IgD-negative memory B cell (primary cell): ENCODE measurements around the gene MAPK1. TPM values are rescaled to one million over a fixed set of nuclear protein-coding genes. Genes with fewer than 3 reads are reported as not detected.
"Not testable (repeated sequence)": the region's sequence is repeated elsewhere in the genome, so short reads cannot be mapped to it uniquely, and the experiment has no call there.

Experiments used
- H3K27ac Mint-ChIP-seq, 3 donors: one replicate each; pipeline ENCODE4 v1.8.0; 2020 to 2022; ENCODE audit warnings: mild to moderate bottlenecking in 3 of 3, mixed read lengths in 3 of 3, moderate library complexity in 1 of 3
- H3K27me3 Mint-ChIP-seq: one replicate; pipeline ENCODE4 v1.8.0; 2021; ENCODE audit warnings: mixed read lengths
- H3K36me3 Mint-ChIP-seq: one replicate; pipeline ENCODE4 v1.8.0; 2020; ENCODE audit warnings: mild to moderate bottlenecking, mixed read lengths
- H3K4me1 Mint-ChIP-seq, 3 donors: one replicate each; pipeline ENCODE4 v1.8.0; 2020 to 2022; ENCODE audit warnings: mixed read lengths in 3 of 3, mild to moderate bottlenecking in 1 of 3
- H3K4me3 Mint-ChIP-seq, 4 donors: one replicate each; pipeline ENCODE4 v1.8.0; 2020 to 2022; ENCODE audit warnings: mild to moderate bottlenecking in 4 of 4, mixed read lengths in 4 of 4, moderate library complexity in 3 of 4
- H3K9me3 Mint-ChIP-seq, 3 donors: one replicate each; pipeline ENCODE4 v1.8.0; 2020 to 2021; ENCODE audit warnings: mixed read lengths in 3 of 3, mild to moderate bottlenecking in 1 of 3
- polyA plus RNA-seq: library from polyadenylated mRNA; unstranded; fragments of 300-500 nt; fragmentation: Illumina TruSeq; gene quantifications from one replicate; pipeline ENCODE4 v1.2.3, GENCODE V29; 2021

Gene MAPK1
- polyA plus RNA-seq, 1 donor from 2014 or later = 41.2 TPM

DNA sequence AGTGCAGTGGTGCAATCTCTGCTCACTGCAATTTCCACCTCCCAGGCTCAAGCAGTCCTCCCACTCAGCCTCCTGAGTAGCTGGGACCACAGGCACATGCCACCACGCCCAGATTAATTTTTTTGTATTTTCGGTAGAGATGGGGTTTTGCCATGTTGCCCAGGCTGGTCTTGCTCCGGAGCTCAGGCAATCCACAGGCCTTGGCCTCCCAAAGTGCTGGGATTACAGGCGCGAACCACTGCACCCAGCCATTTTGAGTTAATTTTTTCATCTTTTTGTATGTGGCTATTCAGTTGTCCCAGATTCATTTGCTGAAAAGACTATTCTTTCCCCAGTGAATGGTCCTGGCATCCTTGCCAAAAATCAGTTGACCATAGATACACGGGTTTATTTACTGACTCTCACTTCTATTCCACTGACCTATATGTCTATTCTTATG is 63.6 kb downstream of the MAPK1 start:
- Mint-ChIP-seq H3K27me3 (no peaks in the 10 kb centered on the region), H3K9me3 (no peaks in the 10 kb centered on the region), H3K36me3 (peaks cover 11% of the 10 kb centered on the region), H3K4me1 (peaks cover 5 to 10% (median 7%) of the 10 kb centered on the region in 3 donors), H3K4me3 (no peak overlapping the region), H3K27ac (no peak overlapping the region)

DNA sequence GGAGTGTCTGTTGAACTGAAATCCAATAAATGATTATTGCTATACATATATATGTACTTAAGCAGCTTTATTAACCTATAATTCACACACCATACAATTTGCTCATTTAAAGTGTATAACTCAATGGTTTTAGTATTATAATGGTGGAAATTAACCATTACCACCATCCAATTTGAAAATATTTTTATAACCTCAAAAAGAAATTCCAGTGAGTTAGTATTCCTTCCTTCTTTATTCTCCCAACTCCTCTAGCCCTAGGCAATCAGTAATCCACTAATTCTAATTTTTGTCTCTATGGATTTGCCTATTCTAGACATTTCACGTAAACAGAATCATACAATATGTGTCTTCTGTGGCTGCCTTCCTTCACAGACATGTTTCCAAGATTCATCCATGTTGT is 64.8 kb downstream of the MAPK1 start:
- peaks cover 2 to 6% (median 5%) of the 10 kb centered on the region in 3 donors for H3K4me1 Mint-ChIP-seq
- peak overlapping the region in 1 of 3 donors; percentile 94 for H3K27ac Mint-ChIP-seq
- no peak overlapping the region for H3K4me3 Mint-ChIP-seq
- no peaks in the 10 kb centered on the region for H3K27me3 Mint-ChIP-seq
- H3K36me3 Mint-ChIP-seq = peaks cover 11% of the 10 kb centered on the region
- H3K9me3 Mint-ChIP-seq = no peaks in the 10 kb centered on the region

DNA sequence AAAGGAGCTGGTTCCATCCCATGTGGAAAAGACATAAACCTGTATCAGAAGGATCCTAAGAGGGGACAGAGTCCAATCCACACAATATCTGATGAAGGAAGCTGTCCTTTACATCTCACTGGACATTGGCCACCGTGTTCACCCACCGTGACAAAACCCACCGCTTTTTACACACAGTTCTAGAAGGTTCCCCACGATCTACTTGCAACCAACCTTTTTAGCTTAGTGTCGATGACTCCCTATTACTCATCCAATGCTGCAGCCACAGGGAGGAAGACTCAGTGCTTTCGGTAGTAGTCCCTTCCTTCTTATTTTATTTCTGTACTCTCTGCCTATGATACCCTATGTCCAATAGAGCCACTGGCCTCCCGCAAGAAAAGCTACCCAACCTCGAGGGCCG is 65.4 kb downstream of the MAPK1 start:
- H3K4me3 Mint-ChIP-seq = no peak overlapping the region
- H3K27ac Mint-ChIP-seq = peak overlapping the region in 1 of 3 donors; percentile 94
- H3K4me1 Mint-ChIP-seq = peaks cover 1 to 5% (median 2%) of the 10 kb centered on the region in 3 donors
- H3K27me3 Mint-ChIP-seq = no peaks in the 10 kb centered on the region
- H3K36me3 Mint-ChIP-seq = peaks cover 13% of the 10 kb centered on the region
- no peaks in the 10 kb centered on the region for H3K9me3 Mint-ChIP-seq

DNA sequence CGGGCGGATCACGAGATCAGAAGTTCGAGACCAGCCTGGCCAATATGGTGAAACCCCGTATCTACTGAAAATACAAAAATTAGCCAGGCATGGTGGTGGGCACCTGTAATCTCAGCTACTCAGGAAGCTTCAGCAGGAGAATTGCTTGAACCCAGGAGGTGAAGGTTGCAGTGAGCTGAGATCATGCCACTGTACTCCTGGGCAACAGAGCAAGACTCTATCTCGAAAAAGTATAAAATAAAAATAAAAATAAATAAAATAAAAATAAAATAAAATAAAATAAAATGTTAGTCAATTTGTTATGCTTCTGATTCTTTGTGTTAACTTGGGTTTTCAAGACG is 66.2 kb downstream of the MAPK1 start:
- H3K27me3 Mint-ChIP-seq, H3K4me3 Mint-ChIP-seq, H3K9me3 Mint-ChIP-seq, H3K4me1 Mint-ChIP-seq: not testable (repeated sequence)
- Mint-ChIP-seq H3K36me3 (peaks cover 15% of the 10 kb centered on the region), H3K27ac (peak overlapping the region in 1 of 3 donors; percentile 25)

DNA sequence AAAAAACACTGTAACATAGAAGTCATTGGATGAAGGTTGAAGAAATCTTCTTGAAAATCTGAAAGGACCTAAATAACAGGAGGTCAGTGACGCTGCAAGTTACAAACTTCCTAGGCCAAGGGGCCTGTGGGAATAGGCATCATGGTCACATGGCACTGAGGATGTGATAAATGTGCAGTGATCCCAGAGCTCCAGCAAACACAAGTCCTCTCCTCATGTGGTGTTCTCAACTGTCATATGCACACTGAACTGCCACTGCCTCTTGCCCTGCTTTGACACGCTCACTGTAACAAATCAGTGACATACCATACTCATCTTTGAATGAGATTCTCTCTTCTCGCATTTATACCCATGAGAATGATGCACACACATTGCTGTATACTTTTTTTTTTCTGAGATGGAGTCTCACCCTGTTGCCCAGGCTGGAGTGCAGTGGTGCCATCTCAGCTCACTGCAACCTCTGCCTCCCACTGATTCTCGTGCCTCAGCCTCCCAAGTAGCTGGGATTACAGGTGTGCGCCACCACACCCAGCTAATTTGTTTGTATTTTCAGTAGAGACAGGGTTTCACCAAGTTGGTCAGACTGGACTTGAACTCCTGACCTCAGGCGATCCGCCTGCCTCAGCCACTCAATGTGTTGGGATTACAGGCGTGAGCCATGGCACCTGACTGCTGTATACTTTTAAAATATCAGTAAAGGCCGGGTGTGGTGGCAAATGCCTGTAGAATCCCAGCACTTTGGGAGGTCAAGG is 66.7 kb downstream of the MAPK1 start:
- Mint-ChIP-seq H3K36me3 (peaks cover 15% of the 10 kb centered on the region), H3K27ac (no peak overlapping the region), H3K4me1 (peaks cover 0 to 4% (median 3%) of the 10 kb centered on the region in 3 donors), H3K9me3 (no peaks in the 10 kb centered on the region), H3K4me3 (no peak overlapping the region), H3K27me3 (no peaks in the 10 kb centered on the region)

DNA sequence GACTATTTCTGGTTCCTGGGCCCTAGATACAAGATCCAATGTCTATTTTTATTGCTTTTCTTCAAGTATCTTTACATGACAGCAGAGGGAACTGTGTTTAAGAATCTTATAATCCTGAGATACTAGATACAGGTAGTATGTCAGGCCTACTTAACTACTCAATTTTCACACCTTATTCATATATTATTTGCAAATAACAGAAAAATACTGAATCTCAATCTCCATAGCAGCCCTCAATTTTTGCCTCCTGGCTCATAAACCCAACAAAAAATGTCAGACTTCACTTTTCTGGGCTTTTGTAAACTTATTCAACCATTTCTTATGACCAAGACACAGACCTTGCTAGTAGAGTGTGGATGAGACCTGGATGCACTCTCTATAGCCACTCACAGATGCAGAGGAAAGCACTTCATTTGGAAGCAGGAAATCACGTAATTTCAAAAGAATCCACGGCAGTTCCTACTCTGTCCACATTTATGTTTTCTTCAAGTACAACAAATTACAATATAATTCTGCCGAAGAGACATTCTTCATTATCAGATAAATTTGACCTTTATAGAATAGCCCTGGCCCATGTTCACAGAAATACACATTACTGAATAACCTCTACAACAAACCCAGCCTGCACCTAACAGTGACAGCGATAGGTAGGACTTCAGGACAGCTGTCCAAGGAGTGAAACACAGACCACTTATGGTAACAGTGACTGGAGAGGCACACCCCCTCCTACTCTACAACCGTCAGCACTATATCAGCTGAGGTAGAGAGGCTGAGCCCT is 69.8 kb downstream of the MAPK1 start:
- Mint-ChIP-seq H3K27ac (peak overlapping the region in 1 of 3 donors; percentile 71), H3K36me3 (peaks cover 12% of the 10 kb centered on the region), H3K27me3 (no peaks in the 10 kb centered on the region), H3K4me3 (no peak overlapping the region), H3K9me3 (no peaks in the 10 kb centered on the region), H3K4me1 (peaks cover 0 to 4% (median 3%) of the 10 kb centered on the region in 3 donors)

DNA sequence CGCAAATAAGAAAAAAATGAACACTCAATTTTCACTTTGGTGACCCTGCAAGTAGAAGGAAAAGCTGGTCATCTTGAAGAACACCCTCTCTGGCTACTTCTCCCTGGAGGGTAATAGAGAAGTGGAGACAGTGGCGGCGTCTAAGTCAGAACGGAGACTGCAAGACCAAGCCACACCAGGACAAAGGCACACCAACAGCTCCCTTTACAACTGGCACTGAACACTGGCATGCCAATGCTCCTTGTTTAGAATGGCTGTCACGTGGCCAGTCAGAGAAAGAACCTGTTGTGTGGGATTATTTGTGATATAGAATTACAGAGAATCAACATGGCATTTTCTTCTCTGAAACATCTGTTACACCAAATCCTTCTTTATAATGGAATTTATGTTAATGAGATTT is 70.6 kb downstream of the MAPK1 start:
- Mint-ChIP-seq H3K4me1 (peaks cover 0 to 4% (median 3%) of the 10 kb centered on the region in 3 donors), H3K27ac (no peak overlapping the region), H3K4me3 (no peak overlapping the region), H3K36me3 (peaks cover 12% of the 10 kb centered on the region), H3K9me3 (no peaks in the 10 kb centered on the region), H3K27me3 (no peaks in the 10 kb centered on the region)

DNA sequence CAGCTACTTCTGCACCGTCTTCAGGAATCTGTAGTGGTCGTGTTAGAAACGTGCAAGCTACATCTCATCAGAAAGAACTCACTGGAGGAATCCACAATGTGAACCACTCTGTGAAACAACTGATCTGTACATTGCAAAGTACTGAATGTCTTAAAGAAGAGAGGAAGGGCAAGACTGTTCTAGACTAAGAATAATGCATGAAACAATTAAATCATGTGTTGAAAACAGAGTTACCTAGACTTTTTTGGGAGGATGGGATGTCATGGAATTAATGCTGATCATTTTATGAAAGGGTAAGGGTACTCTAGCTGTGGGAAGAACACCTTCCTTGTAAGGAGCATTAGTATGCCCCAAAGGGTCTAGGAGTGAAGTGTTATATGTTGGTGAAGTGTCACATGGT is 71.2 kb downstream of the MAPK1 start:
- Mint-ChIP-seq H3K27me3 (no peaks in the 10 kb centered on the region), H3K27ac (peak overlapping the region in 1 of 3 donors; percentile 2), H3K4me3 (no peak overlapping the region), H3K36me3 (peaks cover 12% of the 10 kb centered on the region), H3K9me3 (no peaks in the 10 kb centered on the region), H3K4me1 (peaks cover 0 to 7% (median 2%) of the 10 kb centered on the region in 3 donors)

DNA sequence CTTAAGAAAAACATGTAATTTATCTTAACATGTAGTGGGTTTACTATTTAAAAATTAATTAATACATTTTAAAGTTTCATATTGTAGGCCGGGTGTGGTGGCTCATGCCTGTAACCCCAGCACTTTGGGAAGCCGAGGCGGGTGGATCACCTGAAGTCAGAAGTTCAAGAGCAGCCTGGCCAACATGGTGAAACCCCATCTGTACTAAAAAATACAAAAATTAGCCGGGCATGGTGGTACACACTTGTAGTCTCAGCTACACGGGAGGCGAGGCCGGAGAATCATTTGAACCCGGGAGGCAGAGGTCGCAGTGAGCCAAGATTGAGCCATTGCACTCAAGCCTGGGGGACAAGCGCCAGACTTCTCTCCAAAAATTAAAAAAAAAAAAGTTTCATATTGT is 73.7 kb downstream of the MAPK1 start:
- H3K27ac Mint-ChIP-seq, H3K9me3 Mint-ChIP-seq, H3K4me1 Mint-ChIP-seq, H3K4me3 Mint-ChIP-seq, H3K36me3 Mint-ChIP-seq, H3K27me3 Mint-ChIP-seq: not testable (repeated sequence)

DNA sequence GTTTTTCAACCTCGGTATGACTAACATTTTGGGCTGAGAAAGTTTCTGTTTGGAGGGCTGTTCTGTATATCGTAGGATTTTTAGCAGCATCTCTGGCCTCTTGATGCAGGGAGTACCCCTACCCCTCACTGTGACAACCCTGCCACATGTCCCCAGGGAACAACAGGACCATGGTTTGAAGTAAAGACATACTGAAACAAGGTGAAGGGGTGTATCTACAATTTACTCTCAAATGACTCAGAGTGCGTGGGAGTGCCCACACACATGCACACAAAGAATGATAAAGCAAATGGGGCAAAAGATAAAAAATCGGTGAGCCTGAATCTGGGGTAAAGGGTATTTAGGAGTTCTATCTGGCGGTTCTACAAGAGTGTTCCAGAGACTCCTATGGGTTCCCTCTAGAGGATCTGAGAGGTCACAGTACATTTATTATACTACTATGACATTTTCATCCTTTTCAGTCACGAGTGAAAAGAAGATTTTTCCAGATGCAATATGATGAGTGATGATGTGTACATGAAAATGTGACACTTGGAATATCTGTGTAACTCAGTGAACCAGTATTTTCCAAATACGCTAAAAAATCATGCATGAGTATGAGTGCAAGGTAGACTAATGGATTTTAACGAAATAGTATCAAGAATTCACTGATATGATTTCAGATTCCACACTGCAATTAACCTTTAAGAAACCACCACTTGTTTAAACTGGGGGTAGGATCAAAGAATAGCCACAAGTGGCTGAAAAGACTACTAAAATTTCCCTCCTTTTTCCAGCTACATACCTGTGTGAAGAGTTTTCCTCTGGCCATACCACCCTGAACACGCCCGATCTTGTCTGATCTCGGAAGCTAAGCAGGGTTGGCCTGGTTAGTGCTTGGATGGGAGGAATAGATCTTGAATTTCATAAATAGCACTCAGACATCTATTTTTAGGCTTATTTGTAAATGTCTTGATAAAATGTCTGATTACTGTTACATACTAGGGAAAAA is 75.5 kb downstream of the MAPK1 start:
- H3K9me3 Mint-ChIP-seq = no peaks in the 10 kb centered on the region
- no peaks in the 10 kb centered on the region for H3K27me3 Mint-ChIP-seq
- H3K36me3 Mint-ChIP-seq = peaks cover 2% of the 10 kb centered on the region
- peaks cover 0 to 6% (median 2%) of the 10 kb centered on the region in 3 donors for H3K4me1 Mint-ChIP-seq
- H3K4me3 Mint-ChIP-seq = no peak overlapping the region
- H3K27ac Mint-ChIP-seq = peak overlapping the region in 1 of 3 donors; percentile 59

DNA sequence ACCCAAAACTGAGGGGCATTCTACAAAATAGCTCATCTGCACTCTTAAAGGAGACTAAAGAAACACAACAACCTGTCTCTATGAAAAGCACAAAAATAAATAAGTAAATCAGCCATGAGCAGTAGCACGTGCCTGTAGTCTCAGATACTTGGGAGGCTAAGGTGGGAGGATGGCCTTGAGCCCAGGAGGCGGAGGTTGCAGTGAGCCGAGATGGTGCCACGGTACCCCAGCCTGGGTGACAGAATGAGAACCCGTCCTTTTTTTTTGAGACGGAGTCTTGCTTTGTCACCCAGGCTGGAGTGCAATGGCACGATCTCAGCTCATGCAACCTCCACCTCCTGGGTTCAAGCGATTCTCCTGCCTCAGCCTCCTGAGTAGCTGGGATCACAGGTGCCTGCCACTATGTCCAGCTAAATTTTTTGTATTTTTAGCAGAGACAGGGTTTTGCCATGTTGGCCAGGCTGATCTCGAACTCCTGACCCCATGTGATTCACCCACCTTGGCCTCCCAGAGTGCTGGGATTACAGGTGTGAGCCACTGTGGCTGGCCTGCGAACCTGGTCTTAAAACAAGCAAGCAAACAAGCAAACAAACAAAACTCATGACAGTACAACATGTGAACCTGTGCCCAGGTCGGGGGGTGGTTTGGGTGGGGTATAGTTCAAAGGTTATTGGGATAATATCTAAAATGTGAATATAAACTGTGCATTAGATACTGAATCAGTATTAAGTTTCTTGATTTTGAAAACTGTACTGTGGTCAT is 76.4 kb downstream of the MAPK1 start:
- H3K9me3 Mint-ChIP-seq, H3K4me1 Mint-ChIP-seq, H3K4me3 Mint-ChIP-seq, H3K36me3 Mint-ChIP-seq, H3K27ac Mint-ChIP-seq, H3K27me3 Mint-ChIP-seq: not testable (repeated sequence)

DNA sequence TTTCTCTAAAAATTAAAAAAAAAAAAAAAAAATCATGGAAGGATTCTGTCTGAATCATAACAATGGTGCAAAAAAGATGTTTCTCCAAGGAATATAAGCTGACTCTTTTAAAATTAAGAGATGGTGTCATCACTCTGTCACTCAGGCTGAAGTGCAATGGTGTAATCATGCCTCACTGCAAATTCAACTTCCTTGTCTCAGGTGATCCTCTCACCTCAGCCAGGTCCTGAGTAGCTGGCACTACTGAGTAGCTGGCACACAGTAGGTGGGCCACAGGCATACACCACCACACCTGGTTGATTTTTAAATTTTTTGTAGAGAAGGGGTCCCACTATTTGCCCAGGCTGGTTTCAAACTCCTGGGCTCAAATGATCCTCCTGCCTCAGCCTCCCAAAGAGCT is 77.1 kb downstream of the MAPK1 start:
- peaks cover 0 to 5% (median 0%) of the 10 kb centered on the region in 3 donors for H3K4me1 Mint-ChIP-seq
- no peak overlapping the region for H3K27ac Mint-ChIP-seq
- H3K4me3 Mint-ChIP-seq = no peak overlapping the region
- H3K27me3 Mint-ChIP-seq = no peaks in the 10 kb centered on the region
- H3K9me3 Mint-ChIP-seq = no peaks in the 10 kb centered on the region
- peaks cover 3% of the 10 kb centered on the region for H3K36me3 Mint-ChIP-seq

DNA sequence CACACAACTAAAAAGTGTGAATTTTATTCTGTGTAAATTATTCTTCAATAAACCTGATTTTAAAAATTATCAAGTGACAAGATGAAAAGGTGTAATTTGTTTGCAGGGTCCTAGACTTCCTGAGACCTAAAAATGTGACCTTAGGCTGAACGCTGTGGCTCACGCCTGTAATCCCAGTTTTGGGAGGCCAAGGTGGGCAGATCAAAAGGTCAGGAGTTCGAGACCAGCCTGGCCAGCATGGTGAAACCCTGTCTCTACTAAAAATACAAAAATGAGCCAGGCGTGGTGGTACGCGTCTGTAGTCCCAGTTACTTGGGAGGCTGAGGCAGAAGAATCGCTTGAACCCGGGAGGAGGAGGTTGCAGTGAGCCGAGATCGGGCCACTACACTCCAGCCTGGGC is 79.9 kb downstream of the MAPK1 start:
- not testable (repeated sequence) for H3K27me3 Mint-ChIP-seq, H3K4me1 Mint-ChIP-seq, H3K9me3 Mint-ChIP-seq, H3K36me3 Mint-ChIP-seq, H3K27ac Mint-ChIP-seq, H3K4me3 Mint-ChIP-seq

DNA sequence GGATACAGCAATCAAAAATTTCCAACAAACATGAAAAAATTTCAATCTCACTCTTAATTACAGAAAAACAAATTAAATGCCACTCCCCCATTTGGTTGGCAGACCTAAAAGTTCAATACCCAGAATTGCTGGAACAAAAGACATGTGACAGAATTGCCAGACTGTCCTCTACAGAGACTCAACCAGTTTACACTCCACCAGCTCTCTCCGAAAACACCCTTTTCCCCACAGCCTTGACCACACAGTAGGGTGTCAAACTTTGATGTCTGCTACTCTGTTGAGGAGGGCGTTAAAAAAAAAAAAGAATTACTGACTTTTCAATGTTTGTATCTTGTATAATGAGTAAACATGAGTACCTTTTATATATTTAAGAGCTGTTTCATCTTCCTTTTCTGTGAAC is 87.2 kb downstream of the MAPK1 start:
- Mint-ChIP-seq H3K4me3 (no peak overlapping the region), H3K9me3 (no peaks in the 10 kb centered on the region), H3K36me3 (peaks cover 1% of the 10 kb centered on the region)

More for the DNA sequence above, 87.2 kb downstream of the MAPK1 start:
- H3K4me1 Mint-ChIP-seq = peaks cover 0 to 5% (median 3%) of the 10 kb centered on the region in 3 donors
- H3K27me3 Mint-ChIP-seq = no peaks in the 10 kb centered on the region
- peak overlapping the region in 1 of 3 donors; percentile 60 for H3K27ac Mint-ChIP-seq
